ENCODE results near the gene ATL3.
A peak's percentile ranks its signal among the peaks of the same experiment; 100 is the strongest.

Gene ATL3

DNA sequence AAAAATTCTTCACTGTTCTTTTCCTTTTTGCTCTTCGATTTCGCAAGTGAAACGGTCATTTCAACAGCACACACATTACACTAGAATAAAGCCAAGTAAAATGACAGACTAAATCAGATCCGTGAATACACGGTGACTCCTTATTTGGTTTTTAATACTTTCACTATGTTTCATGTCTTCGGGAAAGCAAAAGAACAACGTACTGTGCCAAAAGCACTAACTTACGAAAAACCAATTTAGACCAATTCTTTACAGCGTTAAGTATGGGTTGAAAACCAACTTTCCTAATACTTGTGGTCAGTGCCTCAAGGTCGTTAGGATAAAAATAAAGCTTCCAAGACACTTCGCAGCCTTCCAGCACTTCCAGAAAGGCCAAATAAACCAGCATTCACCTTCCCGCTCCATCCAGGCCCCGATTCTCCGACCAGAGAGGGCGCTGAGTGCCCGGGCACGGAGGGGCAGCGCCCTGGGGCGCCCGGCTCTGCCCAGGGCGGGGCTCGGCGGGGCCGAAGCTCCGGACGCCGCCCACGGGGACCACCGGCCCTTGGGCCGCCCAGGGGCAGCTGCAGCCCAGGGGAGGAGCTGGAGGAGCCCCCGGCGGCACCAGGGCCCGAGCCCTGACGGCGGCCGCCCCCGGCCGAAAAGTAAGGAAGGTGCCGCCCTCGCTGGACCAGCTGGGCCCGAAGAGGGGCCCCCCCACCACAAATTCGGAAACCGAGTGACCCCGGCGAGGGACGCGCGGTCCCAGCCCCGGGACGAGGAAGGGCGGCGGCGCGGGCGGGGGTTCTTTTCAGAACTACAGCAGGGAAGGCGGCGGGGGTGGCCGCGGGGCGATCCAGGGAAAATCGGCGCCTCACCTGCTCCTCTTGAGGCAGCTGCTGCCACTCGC, 499 bp downstream of the ATL3 start:
- Histone ChIP-seq H3K27ac (peak overlapping the region; percentile 98 to 99), H3K4me3 (peak overlapping the region; percentile 84)
- TF ChIP-seq, protein P1, sequence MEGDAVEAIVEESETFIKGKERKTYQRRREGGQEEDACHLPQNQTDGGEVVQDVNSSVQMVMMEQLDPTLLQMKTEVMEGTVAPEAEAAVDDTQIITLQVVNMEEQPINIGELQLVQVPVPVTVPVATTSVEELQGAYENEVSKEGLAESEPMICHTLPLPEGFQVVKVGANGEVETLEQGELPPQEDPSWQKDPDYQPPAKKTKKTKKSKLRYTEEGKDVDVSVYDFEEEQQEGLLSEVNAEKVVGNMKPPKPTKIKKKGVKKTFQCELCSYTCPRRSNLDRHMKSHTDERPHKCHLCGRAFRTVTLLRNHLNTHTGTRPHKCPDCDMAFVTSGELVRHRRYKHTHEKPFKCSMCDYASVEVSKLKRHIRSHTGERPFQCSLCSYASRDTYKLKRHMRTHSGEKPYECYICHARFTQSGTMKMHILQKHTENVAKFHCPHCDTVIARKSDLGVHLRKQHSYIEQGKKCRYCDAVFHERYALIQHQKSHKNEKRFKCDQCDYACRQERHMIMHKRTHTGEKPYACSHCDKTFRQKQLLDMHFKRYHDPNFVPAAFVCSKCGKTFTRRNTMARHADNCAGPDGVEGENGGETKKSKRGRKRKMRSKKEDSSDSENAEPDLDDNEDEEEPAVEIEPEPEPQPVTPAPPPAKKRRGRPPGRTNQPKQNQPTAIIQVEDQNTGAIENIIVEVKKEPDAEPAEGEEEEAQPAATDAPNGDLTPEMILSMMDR (IDR thresholded peaks at IDR 0.05): no peak
- DNase-seq (ENCODE audit: low spot score): no peak

DNA sequence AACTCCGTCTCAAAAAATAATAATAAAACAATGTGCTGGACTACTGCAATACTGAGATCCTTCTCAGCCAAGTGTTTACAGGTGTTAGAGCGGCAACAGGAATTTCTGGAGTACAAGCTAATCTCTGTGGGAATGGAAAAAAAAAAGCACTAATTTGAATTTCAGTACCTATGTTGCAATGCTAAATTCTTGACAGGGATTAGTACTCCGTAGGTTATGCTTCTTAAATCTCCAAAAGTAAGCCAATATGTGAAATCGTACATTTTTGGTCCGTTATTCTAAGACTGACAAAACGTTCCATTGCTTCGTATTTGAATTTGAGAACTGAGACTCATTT, 1.1 kb downstream of the ATL3 start:
- TF ChIP-seq, protein P1 (IDR thresholded peaks at IDR 0.05): no peak
- Histone ChIP-seq H3K4me3 (peak overlapping the region; percentile 84), H3K27ac (peak overlapping the region; percentile 98 to 99)
- no peak for DNase-seq (ENCODE audit: low spot score)

DNA sequence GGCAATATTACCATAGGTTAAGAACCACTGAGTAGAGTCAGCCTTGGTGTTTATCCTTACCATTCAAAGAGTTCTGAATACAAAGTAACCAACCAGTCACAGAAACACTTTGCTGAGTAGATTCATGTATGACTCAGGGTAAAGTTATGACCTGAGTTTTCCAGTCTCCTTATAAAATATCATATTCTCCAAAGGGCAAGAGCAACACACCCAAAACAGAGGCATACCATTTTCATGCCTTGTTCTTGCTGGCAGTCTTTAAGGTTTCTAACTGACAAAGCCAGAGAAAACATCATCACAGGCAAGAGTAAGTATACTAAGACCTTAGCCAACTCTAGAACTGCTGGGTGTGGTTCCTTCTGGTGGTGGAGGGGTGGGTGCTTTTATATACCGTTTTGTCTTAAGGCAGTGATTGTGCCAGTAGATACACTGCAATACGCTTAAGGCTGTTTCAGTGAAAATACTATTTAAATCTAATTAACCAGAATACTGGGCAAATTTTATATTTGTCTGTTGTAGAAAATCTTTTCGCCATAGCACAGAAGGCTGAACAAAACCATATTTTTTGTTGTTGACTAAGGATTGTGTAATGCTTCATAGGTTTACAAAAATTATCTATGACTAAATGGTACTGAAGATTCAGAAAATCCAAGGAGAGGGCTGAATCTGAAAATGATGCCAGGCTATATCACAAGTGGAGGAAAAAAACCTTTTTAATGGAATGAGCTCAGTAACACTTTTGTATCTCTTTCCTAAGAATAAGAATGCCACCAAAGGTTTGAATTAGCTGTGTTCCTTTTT, 3.0 kb downstream of the ATL3 start:
- TF ChIP-seq, protein P1 (IDR thresholded peaks at IDR 0.05): no peak
- peak overlapping the region; percentile 48 for H3K4me3 ChIP-seq
- DNase-seq (ENCODE audit: low spot score): no peak
- peak overlapping the region; percentile 86 to 99 for H3K27ac ChIP-seq

DNA sequence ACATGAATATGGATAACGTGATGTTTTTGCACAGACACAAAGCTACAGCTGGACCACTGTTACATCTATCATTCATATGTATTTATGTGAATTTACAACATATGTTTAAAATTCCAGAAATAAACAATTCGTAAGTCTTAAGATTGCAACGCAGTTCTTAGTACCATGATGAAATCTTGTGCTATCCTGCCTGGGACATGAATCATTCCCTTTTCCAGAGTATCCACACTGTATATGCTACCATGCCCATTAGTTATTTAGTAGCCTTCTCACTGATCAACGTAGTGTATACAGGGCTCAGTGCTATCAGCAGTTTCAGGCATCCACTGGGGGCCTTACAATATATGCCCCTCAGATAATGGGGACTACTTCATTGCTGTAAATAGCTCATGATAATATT, 4.3 kb downstream of the ATL3 start:
- Histone ChIP-seq H3K27ac (peak overlapping the region in 1 of 2 donors; percentile 86), H3K4me3 (peak overlapping the region; percentile 3)
- TF ChIP-seq, protein P1 (IDR thresholded peaks at IDR 0.05): no peak
- no peak for DNase-seq (ENCODE audit: low spot score)

DNA sequence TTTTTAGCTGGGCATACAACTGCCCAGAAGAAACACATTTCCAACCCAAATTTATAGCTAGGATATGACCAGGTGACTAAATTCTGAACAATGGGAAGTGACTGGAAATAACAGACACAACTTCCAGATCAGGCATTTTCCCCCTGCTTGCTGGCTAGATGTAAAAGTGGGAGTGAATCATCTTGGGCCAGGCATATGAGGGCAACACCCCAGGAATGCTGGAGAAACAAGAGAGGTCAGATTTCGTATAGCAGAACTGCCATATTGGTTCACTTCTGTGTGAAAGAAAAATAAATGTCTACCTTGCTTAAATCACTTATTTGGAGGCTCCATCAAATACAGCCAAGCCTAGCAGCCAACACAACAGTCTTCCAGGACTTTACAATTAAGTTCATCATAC, 7.4 kb downstream of the ATL3 start:
- no peak for DNase-seq (ENCODE audit: low spot score)
- TF ChIP-seq, protein P1 (IDR thresholded peaks at IDR 0.05): no peak
- Histone ChIP-seq H3K4me3 (no peak overlapping the region), H3K27ac (no peak overlapping the region)

DNA sequence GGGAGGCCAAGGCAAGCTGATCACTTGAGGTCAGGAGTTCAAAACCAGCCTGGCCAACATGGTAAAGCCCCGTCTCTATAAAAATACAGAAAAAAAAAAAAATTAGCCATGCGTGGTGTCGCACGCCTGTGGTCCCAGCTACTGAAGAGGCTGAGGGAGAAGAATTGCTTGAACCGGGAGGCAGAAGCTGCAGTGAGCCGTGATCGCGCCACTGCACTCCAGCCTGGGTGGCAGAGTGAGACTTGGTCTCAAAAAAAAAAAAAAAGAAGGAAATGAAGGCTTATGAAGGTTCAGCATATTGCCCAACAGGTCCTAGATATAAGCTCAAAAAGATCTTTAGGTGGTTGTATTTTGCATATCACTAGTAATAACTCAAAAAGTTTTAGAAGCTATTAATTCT, 10.2 kb downstream of the ATL3 start:
- H3K27ac ChIP-seq: no peak overlapping the region
- TF ChIP-seq, protein P1 (IDR thresholded peaks at IDR 0.05): no peak
- DNase-seq (ENCODE audit: low spot score): no peak
- no peak overlapping the region for H3K4me3 ChIP-seq
